Panc1 (cell line): ENCODE results near the gene KMT2D. TPM values are rescaled to one million over a fixed set of nuclear protein-coding genes. Genes with fewer than 3 reads are reported as not detected.

Experiments
- ATAC-seq: fragments of 200-7000 bp; cut with Tn5 transposase; 2 replicates; pipeline ENCODE4 v1.9.1; 2020; ENCODE audit warnings: mild to moderate bottlenecking, moderate library complexity
- BruUV-seq: library from RNA; stranded (reverse); fragments of 400-500 nt; replicated peaks from 2 replicates; lab custom pipeline; 2021; lab: Mats Ljungman, UMichigan
- CTCF ChIA-PET: fragments of 300-600 bp; sonication (Branson Sonifier 250); formaldehyde crosslinking; loops from one replicate; lab custom pipeline; 2022; ENCODE audit warnings: antibody characterized with exemption; lab: Charles Lee
- POLR2A ChIA-PET: fragments of 300-600 bp; sonication (Branson Sonifier 250); formaldehyde crosslinking; loops from one replicate; lab custom pipeline; 2022; ENCODE audit warnings: antibody characterized with exemption; lab: Charles Lee
- DNase-seq: peaks from one replicate; pipeline ENCODE4 v3.0.0-alpha.2; 2010; ENCODE audit warnings: low read depth, low spot score
- H3K27ac ChIP-seq: 2 replicates; pipeline ENCODE4 v1.5.1; 2011; ENCODE audit warnings: mild to moderate bottlenecking, low read length, inconsistent platforms
- H3K27me3 ChIP-seq: fragments of 200-500 bp; sonication (Bioruptor generic); 2 replicates; pipeline ENCODE4 v1.6.0; 2014; ENCODE audit warnings: low read length, inconsistent platforms; ENCODE audit not compliant: control insufficient read depth, insufficient read depth
- H3K36me3 ChIP-seq: fragments of 200-500 bp; sonication (Bioruptor generic); 2 replicates; pipeline ENCODE4 v1.5.1; 2014; ENCODE audit warnings: inconsistent platforms, mild to moderate bottlenecking, low read length, moderate library complexity; ENCODE audit not compliant: control insufficient read depth, insufficient read depth
- H3K4me1 ChIP-seq: 2 replicates; pipeline ENCODE4 v1.5.1; 2011; ENCODE audit warnings: inconsistent platforms, mild to moderate bottlenecking, low read length, moderate library complexity; ENCODE audit not compliant: control insufficient read depth, insufficient read depth
- H3K4me3 ChIP-seq, 2 experiments: 2 replicates each; pipeline ENCODE4 v1.5.1; 2011 to 2012; ENCODE audit warnings: low read depth in 2 of 2, low read length in 2 of 2, mild to moderate bottlenecking in 2 of 2, inconsistent platforms in 1 of 2, moderate library complexity in 1 of 2
- H3K9me3 ChIP-seq: fragments of 200-500 bp; sonication (Bioruptor generic); 2 replicates; pipeline ENCODE4 v1.5.1; 2014; ENCODE audit warnings: low read depth, mild to moderate bottlenecking, inconsistent platforms, low read length, moderate library complexity; ENCODE audit not compliant: control insufficient read depth, insufficient read depth
- CTCF ChIP-seq: fragments of 450-650 bp; IDR thresholded peaks from 2 replicates; pipeline ENCODE4 v1.5.1; 2017; ENCODE audit warnings: mild to moderate bottlenecking
- POLR2AphosphoS5 ChIP-seq: IDR thresholded peaks from 2 replicates; pipeline ENCODE4 v1.6.1; 2012; ENCODE audit warnings: mild to moderate bottlenecking, low read depth, low read length, moderate library complexity
- REST ChIP-seq, 2 experiments: IDR thresholded peaks; 2 replicates each; pipeline ENCODE4 v1.6.1; 2011 to 2012; ENCODE audit warnings: low read depth in 2 of 2, control low read depth in 1 of 2, low read length in 1 of 2, mild to moderate bottlenecking in 1 of 2, moderate library complexity in 1 of 2; ENCODE audit not compliant: insufficient read depth in 1 of 2
- SIN3A ChIP-seq: IDR thresholded peaks from 2 replicates; pipeline ENCODE4 v1.6.1; 2012; ENCODE audit warnings: low read depth, mild to moderate bottlenecking, low read length, moderate library complexity, borderline replicate concordance; ENCODE audit not compliant: insufficient read depth
- TCF7L2 ChIP-seq: IDR thresholded peaks from 2 replicates; pipeline ENCODE4 v1.6.1; 2011; ENCODE audit warnings: mild to moderate bottlenecking, low read depth, low read length, inconsistent platforms
- in situ Hi-C: cut with HindIII; loops from 2 replicates; pipeline ENCODE4 v1.10.0; 2016; ENCODE audit warnings: low sequenced_read_pairs, low pct_unique_long_range_greater_than_20kb
- intact Hi-C: fragments of 100-400 bp; cut with micrococcal nuclease; formaldehyde crosslinking; loops from one replicate; pipeline ENCODE4 v1.10.0; 2022; ENCODE audit not compliant: unreplicated experiment
- total RNA-seq: library from RNA; stranded (reverse); gene quantifications from one replicate; pipeline ENCODE4 v1.2.1, GENCODE V29; 2021; ENCODE audit not compliant: unreplicated experiment

The KMT2D gene
- total RNA-seq, 1 experiment from 2014 or later: 64.7 TPM

- BruUV-seq: no TSS peak
- POLR2A ChIA-PET: interaction anchor here (0.5 to 0.7 kb wide), 3 partner anchors 43 to 536 kb away, joined by 3 to 5 read pairs (median 4); partner anchors contain the start of gene TUBA1B
These were observed 27.7 kb upstream of the KMT2D start for GRCh38 chr12:49088150-49088931.

More at GRCh38 chr12:49088150-49088931, 27.7 kb upstream of the KMT2D start:
- Histone ChIP-seq H3K9me3 (no peaks in the 10 kb centered on the region), H3K4me1 (peaks cover 31% of the 10 kb centered on the region), H3K27ac (0 out of 2 replicates have a peak overlapping the region, but pooled peaks have one; percentile 57), H3K36me3 (no peaks in the 10 kb centered on the region), H3K4me3 (peak overlapping the region; percentile 13 to 37), H3K27me3 (no peaks in the 10 kb centered on the region)
- peak; percentile 55 for DNase-seq
- intact Hi-C loops (no loop called here), in situ Hi-C loops (no loop called here)
- TF ChIP-seq CTCF: peak; percentile 94
- TF ChIP-seq SIN3A: no peak
- 0 out of 4 replicates have a peak, but pooled peaks of 1 of the 2 experiments have one; percentile 11 for TF ChIP-seq REST (IDR thresholded peaks at IDR 0.05; ENCODE audit: insufficient read depth in 1 of 2, low read depth in 2 of 2, low read length in 1 of 2)
- TF ChIP-seq TCF7L2: no peak
- TF ChIP-seq POLR2AphosphoS5: no peak
- peak; percentile 85 for ATAC-seq
- CTCF ChIA-PET: interaction anchor here (0.5 to 3.6 kb wide), 16 partner anchors 9 to 147 kb away, joined by 3 to 47 read pairs (median 4); partner anchors contain the start of gene RHEBL1
